Activated CD8-positive, alpha-beta memory T cell treated with anti-CD3 and anti-CD28 coated beads, Interleukin-2, amount 10 ng/mL, durations not matched to agents 7 days and 5 days (primary cell): ENCODE measurements around the gene ATXN1. TPM values are rescaled to one million over a fixed set of nuclear protein-coding genes. Genes with fewer than 3 reads are reported as not detected.

Experiments
- ATAC-seq: fragments of 150-1000 bp; cut with Tn5 transposase; one replicate; pipeline ENCODE4 v1.10.0; 2021; ENCODE audit warnings: moderate library complexity
- CTCF ChIA-PET: fragments of 350-600 bp; sonication (Branson Sonifier 250); formaldehyde crosslinking; loops from one replicate; lab custom pipeline; 2021; ENCODE audit warnings: antibody characterized with exemption; lab: Charles Lee
- DNase-seq: peaks from one replicate; pipeline ENCODE4 v3.0.0-alpha.2; 2020
- H3K27ac Mint-ChIP-seq: one replicate; pipeline ENCODE4 v1.8.0; 2021; ENCODE audit warnings: mild to moderate bottlenecking, mixed read lengths
- H3K27me3 Mint-ChIP-seq: one replicate; pipeline ENCODE4 v1.8.0; 2021; ENCODE audit warnings: mixed read lengths
- H3K36me3 Mint-ChIP-seq: one replicate; pipeline ENCODE4 v1.8.0; 2021; ENCODE audit warnings: mild to moderate bottlenecking, mixed read lengths
- H3K4me1 Mint-ChIP-seq: one replicate; pipeline ENCODE4 v1.8.0; 2021; ENCODE audit warnings: mixed read lengths
- H3K4me3 Mint-ChIP-seq: one replicate; pipeline ENCODE4 v1.8.0; 2021; ENCODE audit warnings: mild to moderate bottlenecking, moderate library complexity, mixed read lengths
- H3K9me3 Mint-ChIP-seq: one replicate; pipeline ENCODE4 v1.8.0; 2022; ENCODE audit warnings: low read depth, mixed read lengths
- total RNA-seq, 2 experiments: library from RNA; stranded (reverse); gene quantifications; one replicate each; pipeline ENCODE4 v1.2.3, GENCODE V29; 2021

ATXN1 gene
- total RNA-seq, 2 experiments from 2014 or later = 84.6 to 117 TPM

GRCh38 chr6:16700202-16700915 is 60.9 kb downstream of the ATXN1 start:
- ATAC-seq = peak; percentile 32

GRCh38 chr6:16698997-16699868 is 62.0 kb downstream of the ATXN1 start:
- H3K36me3 Mint-ChIP-seq = peaks cover 18% of the 10 kb centered on the region
- CTCF ChIA-PET = interaction anchor here (0.8 to 6.4 kb wide), 24 partner anchors 8 to 376 kb away, joined by 3 to 52 read pairs (median 5); partner anchors contain the start of gene ATXN1
- H3K4me3 Mint-ChIP-seq = peak overlapping the region; percentile 81
- peaks cover 83% of the 10 kb centered on the region for H3K4me1 Mint-ChIP-seq
- no peaks in the 10 kb centered on the region for H3K9me3 Mint-ChIP-seq
- H3K27ac Mint-ChIP-seq = peak overlapping the region; percentile 99
- no peaks in the 10 kb centered on the region for H3K27me3 Mint-ChIP-seq
- DNase-seq (no peak), ATAC-seq (peak; percentile 52)

More at GRCh38 chr6:16700202-16700915, 60.9 kb downstream of the ATXN1 start:
- DNase-seq = peak; percentile 78
- peak overlapping the region; percentile 81 for H3K4me3 Mint-ChIP-seq
- no peaks in the 10 kb centered on the region for H3K9me3 Mint-ChIP-seq
- no peaks in the 10 kb centered on the region for H3K27me3 Mint-ChIP-seq
- CTCF ChIA-PET = interaction anchor here (0.8 to 6.4 kb wide), 11 partner anchors 11 to 212 kb away, joined by 3 to 52 read pairs (median 6); partner anchors contain the start of gene ATXN1
- peaks cover 12% of the 10 kb centered on the region for H3K36me3 Mint-ChIP-seq
- H3K4me1 Mint-ChIP-seq = peaks cover 84% of the 10 kb centered on the region
- peak overlapping the region; percentile 99 for H3K27ac Mint-ChIP-seq

GRCh38 chr6:16698162-16698533 is 63.1 kb downstream of the ATXN1 start:
- Mint-ChIP-seq H3K4me3 (peak overlapping the region; percentile 81), H3K27me3 (no peaks in the 10 kb centered on the region), H3K27ac (peak overlapping the region; percentile 99), H3K36me3 (peaks cover 20% of the 10 kb centered on the region), H3K4me1 (peaks cover 83% of the 10 kb centered on the region), H3K9me3 (no peaks in the 10 kb centered on the region)
- ATAC-seq (peak; percentile 20), DNase-seq (no peak)
- CTCF ChIA-PET = interaction anchor here (0.7 to 6.4 kb wide), 17 partner anchors 9 to 382 kb away, joined by 3 to 52 read pairs (median 5); partner anchors contain the start of gene ATXN1

GRCh38 chr6:16697437-16698161 is 63.7 kb downstream of the ATXN1 start:
- Mint-ChIP-seq H3K27me3 (no peaks in the 10 kb centered on the region), H3K9me3 (no peaks in the 10 kb centered on the region), H3K27ac (peak overlapping the region; percentile 99), H3K36me3 (peaks cover 20% of the 10 kb centered on the region), H3K4me3 (peak overlapping the region; percentile 81), H3K4me1 (peaks cover 83% of the 10 kb centered on the region)
- ATAC-seq = peak; percentile 29
- CTCF ChIA-PET = interaction anchor here (0.9 to 6.4 kb wide), 13 partner anchors 8 to 366 kb away, joined by 3 to 52 read pairs (median 7); partner anchors contain the start of gene ATXN1
- peak; percentile 53 for DNase-seq

GRCh38 chr6:16696496-16696895 is 64.8 kb downstream of the ATXN1 start:
- Mint-ChIP-seq H3K4me1 (peaks cover 84% of the 10 kb centered on the region), H3K27ac (no peak overlapping the region), H3K27me3 (no peaks in the 10 kb centered on the region), H3K4me3 (no peak overlapping the region), H3K36me3 (peaks cover 18% of the 10 kb centered on the region), H3K9me3 (no peaks in the 10 kb centered on the region)
- DNase-seq (no peak), ATAC-seq (no peak)
- CTCF ChIA-PET = interaction anchor here (6.4 kb wide), 1 partner anchor 66 kb away, joined by 52 read pairs; the partner anchor contains the start of gene ATXN1

GRCh38 chr6:16694781-16695578 is 66.3 kb downstream of the ATXN1 start:
- Mint-ChIP-seq H3K4me1 (peaks cover 84% of the 10 kb centered on the region), H3K4me3 (no peak overlapping the region), H3K27ac (peak overlapping the region; percentile 84), H3K27me3 (no peaks in the 10 kb centered on the region), H3K36me3 (peaks cover 28% of the 10 kb centered on the region), H3K9me3 (no peaks in the 10 kb centered on the region)
- ATAC-seq (peak; percentile 61), DNase-seq (peak; percentile 80)
- CTCF ChIA-PET = interaction anchor here (0.9 to 1.1 kb wide), 4 partner anchors 9 to 372 kb away, joined by 3 to 5 read pairs (median 3); partner anchors contain the start of gene ATXN1

- H3K27ac Mint-ChIP-seq = peak overlapping the region; percentile 85
- ATAC-seq (no peak), DNase-seq (no peak)
- H3K4me3 Mint-ChIP-seq = peak overlapping the region; percentile 37
- CTCF ChIA-PET = interaction anchor here (0.8 to 4.8 kb wide), 8 partner anchors 8 to 360 kb away, joined by 3 to 20 read pairs (median 3); no protein-coding TSS in a partner anchor
- peaks cover 83% of the 10 kb centered on the region for H3K4me1 Mint-ChIP-seq
- peaks cover 28% of the 10 kb centered on the region for H3K36me3 Mint-ChIP-seq
- no peaks in the 10 kb centered on the region for H3K9me3 Mint-ChIP-seq
- no peaks in the 10 kb centered on the region for H3K27me3 Mint-ChIP-seq
Observed at GRCh38 chr6:16691324-16691723, 69.9 kb downstream of the ATXN1 start.

- H3K4me1 Mint-ChIP-seq = peaks cover 83% of the 10 kb centered on the region
- peaks cover 28% of the 10 kb centered on the region for H3K36me3 Mint-ChIP-seq
- H3K9me3 Mint-ChIP-seq = no peaks in the 10 kb centered on the region
- no peaks in the 10 kb centered on the region for H3K27me3 Mint-ChIP-seq
- DNase-seq = peak; percentile 74
- peak overlapping the region; percentile 37 for H3K4me3 Mint-ChIP-seq
- peak; percentile 54 for ATAC-seq
- CTCF ChIA-PET = interaction anchor here (0.8 to 4.8 kb wide), 9 partner anchors 9 to 359 kb away, joined by 3 to 20 read pairs (median 3); no protein-coding TSS in a partner anchor
- H3K27ac Mint-ChIP-seq = peak overlapping the region; percentile 85
Observed at GRCh38 chr6:16690608-16691142, 70.6 kb downstream of the ATXN1 start.

GRCh38 chr6:16689788-16690607 is 71.3 kb downstream of the ATXN1 start:
- Mint-ChIP-seq H3K4me1 (peaks cover 83% of the 10 kb centered on the region), H3K9me3 (no peaks in the 10 kb centered on the region), H3K36me3 (peaks cover 29% of the 10 kb centered on the region), H3K27ac (peak overlapping the region; percentile 85), H3K4me3 (peak overlapping the region; percentile 37), H3K27me3 (no peaks in the 10 kb centered on the region)
- ATAC-seq = peak; percentile 8
- no peak for DNase-seq
- CTCF ChIA-PET = interaction anchor here (1.2 to 4.8 kb wide), 6 partner anchors 9 to 359 kb away, joined by 3 to 20 read pairs (median 3); no protein-coding TSS in a partner anchor

- H3K27ac Mint-ChIP-seq = no peak overlapping the region
- H3K4me1 Mint-ChIP-seq = peaks cover 82% of the 10 kb centered on the region
- DNase-seq (no peak), ATAC-seq (no peak)
- H3K36me3 Mint-ChIP-seq = peaks cover 23% of the 10 kb centered on the region
- CTCF ChIA-PET = interaction anchor here (1.0 to 4.8 kb wide), 5 partner anchors 10 to 74 kb away, joined by 3 to 20 read pairs (median 5); partner anchors contain the start of gene ATXN1
- H3K27me3 Mint-ChIP-seq = no peaks in the 10 kb centered on the region
- no peaks in the 10 kb centered on the region for H3K9me3 Mint-ChIP-seq
- no peak overlapping the region for H3K4me3 Mint-ChIP-seq
Observed at GRCh38 chr6:16688984-16689636, 72.2 kb downstream of the ATXN1 start.
